Neuronal stem cell (in vitro differentiated cells): ENCODE results near the gene COMMD1.
A peak's percentile ranks its signal among the peaks of the same experiment; 100 is the strongest.
"Not testable (repeated sequence)": the region's sequence is repeated elsewhere in the genome, so short reads cannot be mapped to it uniquely, and the experiment has no call there.

Experiments used
- DNase-seq: peaks from one replicate; pipeline ENCODE4 v3.0.0-alpha.2; 2013; ENCODE audit warnings: low spot score
- H2AFZ ChIP-seq: one replicate; pipeline ENCODE4 v1.6.1; 2013; ENCODE audit warnings: mild to moderate bottlenecking, low read length, inconsistent platforms
- H2AK5ac ChIP-seq: 2 replicates; pipeline ENCODE4 v1.6.1; 2013; ENCODE audit warnings: low read depth, mild to moderate bottlenecking, inconsistent platforms, low read length, moderate library complexity, mixed read lengths
- H2BK120ac ChIP-seq: 2 replicates; pipeline ENCODE4 v1.6.1; 2013; ENCODE audit warnings: low read depth, mild to moderate bottlenecking, inconsistent platforms, low read length, moderate library complexity, mixed read lengths
- H2BK12ac ChIP-seq: one replicate; pipeline ENCODE4 v1.6.1; 2013; ENCODE audit warnings: low read length, inconsistent platforms
- H2BK15ac ChIP-seq: 2 replicates; pipeline ENCODE4 v1.6.1; 2013; ENCODE audit warnings: mild to moderate bottlenecking, low read length, inconsistent platforms, mixed read lengths
- H2BK5ac ChIP-seq: one replicate; pipeline ENCODE4 v1.6.1; 2013; ENCODE audit warnings: inconsistent platforms, mild to moderate bottlenecking, low read length, moderate library complexity
- H3K14ac ChIP-seq: one replicate; pipeline ENCODE4 v1.6.1; 2013; ENCODE audit warnings: low read length, inconsistent platforms
- H3K18ac ChIP-seq: 2 replicates; pipeline ENCODE4 v1.6.1; 2013; ENCODE audit warnings: low read length, inconsistent platforms
- H3K23ac ChIP-seq: 2 replicates; pipeline ENCODE4 v1.6.1; 2013; ENCODE audit warnings: low read depth, mild to moderate bottlenecking, mixed read lengths, low read length, inconsistent platforms; ENCODE audit not compliant: poor library complexity
- H3K27ac ChIP-seq: replicated peaks from 3 replicates; pipeline ENCODE4 v1.5.1; 2013; ENCODE audit warnings: low read length, inconsistent platforms
- H3K27me3 ChIP-seq, 3 experiments: 2 replicates each; pipeline ENCODE4 v1.6.1; 2013; ENCODE audit warnings: low read length in 3 of 3, mild to moderate bottlenecking in 2 of 3, inconsistent platforms in 1 of 3, low read depth in 1 of 3, mixed read lengths in 1 of 3, moderate library complexity in 1 of 3; ENCODE audit not compliant: control insufficient read depth in 3 of 3, insufficient read depth in 3 of 3
- H3K36me3 ChIP-seq, 2 donors: replicated peaks in 1 of 2; 2 replicates each; pipeline ENCODE4 v1.6.1; 2013; ENCODE audit warnings: low read length in 2 of 2; ENCODE audit not compliant: control insufficient read depth in 2 of 2, insufficient read depth in 2 of 2
- H3K4ac ChIP-seq: 2 replicates; pipeline ENCODE4 v1.6.1; 2013; ENCODE audit warnings: inconsistent platforms, mild to moderate bottlenecking, low read length, moderate library complexity
- H3K4me1 ChIP-seq, 2 donors: 1 replicate in 1 of 2; 2 replicates in 1 of 2; pipeline ENCODE4 v1.6.1; 2013; ENCODE audit warnings: low read length in 2 of 2, low read depth in 1 of 2; ENCODE audit not compliant: control insufficient read depth in 2 of 2, insufficient read depth in 1 of 2
- H3K4me2 ChIP-seq: one replicate; pipeline ENCODE4 v1.6.1; 2013; ENCODE audit warnings: mild to moderate bottlenecking, low read length, inconsistent platforms; ENCODE audit not compliant: insufficient read depth, poor library complexity, severe bottlenecking
- H3K4me3 ChIP-seq, 2 donors: 2 replicates each; pipeline ENCODE4 v1.5.1; 2013; ENCODE audit warnings: low read length in 2 of 2, mild to moderate bottlenecking in 2 of 2, inconsistent platforms in 1 of 2, moderate library complexity in 1 of 2
- H3K79me1 ChIP-seq: one replicate; pipeline ENCODE4 v1.6.1; 2013; ENCODE audit warnings: low read depth, mild to moderate bottlenecking, inconsistent platforms, low read length, moderate library complexity
- H3K9ac ChIP-seq: one replicate; pipeline ENCODE4 v1.6.1; 2013; ENCODE audit warnings: mild to moderate bottlenecking, low read depth, low read length, inconsistent platforms; ENCODE audit not compliant: poor library complexity
- H3K9me3 ChIP-seq, 2 donors: replicated peaks in 1 of 2; 2 replicates each; pipeline versions ENCODE3 to v1.6.1; 2013; ENCODE audit warnings: low read length in 2 of 2, mild to moderate bottlenecking in 2 of 2, inconsistent platforms in 1 of 2, low read depth in 1 of 2, mixed read lengths in 1 of 2, moderate library complexity in 1 of 2; ENCODE audit not compliant: control insufficient read depth in 2 of 2, insufficient read depth in 1 of 2
- H4K8ac ChIP-seq: one replicate; pipeline ENCODE4 v1.6.1; 2013; ENCODE audit warnings: low read depth, mild to moderate bottlenecking, inconsistent platforms, low read length, moderate library complexity
- H4K91ac ChIP-seq: one replicate; pipeline ENCODE4 v1.6.1; 2013; ENCODE audit warnings: low read length, low read depth, mild to moderate bottlenecking, inconsistent platforms; ENCODE audit not compliant: poor library complexity
- WGBS, 2 donors: extraction: QIAGEN DNeasy Blood & Tissue Kit; methylation state at CpG; one replicate each; pipeline ENCODE4 v1.1.7; 2013; ENCODE audit warnings: missing lambda C conversion rate in 2 of 2, mixed read lengths in 1 of 2; ENCODE audit not compliant: insufficient read length in 2 of 2, insufficient replicate concordance in 1 of 2; ENCODE audit errors: extremely low coverage in 2 of 2; 5-methylcytosine and 5-hydroxymethylcytosine counted together

The COMMD1 gene

GRCh38 chr2:62040926-62041325, 135.5 kb downstream of the COMMD1 start:
- WGBS, 2 donors: no CpG with 5 or more reads among the region's 3 CpGs
- no peak overlapping the region for H2AFZ ChIP-seq
- H4K8ac ChIP-seq: no peak overlapping the region
- H3K4me1 ChIP-seq: no peaks in the 10 kb centered on the region
- H3K18ac ChIP-seq: no peak overlapping the region
- peaks cover 0 to 3% (median 0%) of the 10 kb centered on the region in 3 experiments for H3K27me3 ChIP-seq
- H2BK12ac ChIP-seq: no peak overlapping the region
- H3K14ac ChIP-seq: no peak overlapping the region
- no peak overlapping the region for H2AK5ac ChIP-seq
- no peak overlapping the region for H2BK120ac ChIP-seq
- DNase-seq: no peak
- no peak overlapping the region for H3K4me2 ChIP-seq
- no peak overlapping the region for H3K23ac ChIP-seq
- no peaks in the 10 kb centered on the region for H3K79me1 ChIP-seq
- H3K9ac ChIP-seq: no peak overlapping the region
- H2BK15ac ChIP-seq: no peak overlapping the region
- H3K4ac ChIP-seq: no peak overlapping the region
- no peak overlapping the region for H3K27ac ChIP-seq
- no peak overlapping the region for H4K91ac ChIP-seq
- H3K4me3 ChIP-seq: no peak overlapping the region
- no peaks in the 10 kb centered on the region for H3K36me3 ChIP-seq
- H2BK5ac ChIP-seq: no peak overlapping the region
- peaks cover 3 to 7% of the 10 kb centered on the region in 2 donors for H3K9me3 ChIP-seq

- not testable (repeated sequence) for H3K14ac ChIP-seq, H3K4me1 ChIP-seq, H3K4me2 ChIP-seq, H3K18ac ChIP-seq, H4K91ac ChIP-seq, H2AFZ ChIP-seq, H2BK120ac ChIP-seq, H3K27ac ChIP-seq, H2BK12ac ChIP-seq, H4K8ac ChIP-seq, H2BK5ac ChIP-seq, H3K4me3 ChIP-seq, H2BK15ac ChIP-seq, H3K4ac ChIP-seq, H3K27me3 ChIP-seq, H2AK5ac ChIP-seq, DNase-seq, H3K9ac ChIP-seq, H3K9me3 ChIP-seq, H3K23ac ChIP-seq, H3K79me1 ChIP-seq, H3K36me3 ChIP-seq
- no CpG with 5 or more reads among the region's 16 CpGs for WGBS, 2 donors
These were observed 136.4 kb downstream of the COMMD1 start for GRCh38 chr2:62041701-62042385.

- no peak overlapping the region for H2BK5ac ChIP-seq
- no peak overlapping the region for H4K91ac ChIP-seq
- peaks cover 3 to 7% of the 10 kb centered on the region in 2 donors for H3K9me3 ChIP-seq
- H2AK5ac ChIP-seq: no peak overlapping the region
- no peaks in the 10 kb centered on the region for H3K79me1 ChIP-seq
- H3K4me2 ChIP-seq: no peak overlapping the region
- H3K9ac ChIP-seq: no peak overlapping the region
- no peak overlapping the region for H2BK15ac ChIP-seq
- no peak overlapping the region for H2BK12ac ChIP-seq
- no peak overlapping the region for H3K27ac ChIP-seq
- no peaks in the 10 kb centered on the region for H3K4me1 ChIP-seq
- WGBS, 2 donors: no CpG with 5 or more reads among the region's 30 CpGs
- no peaks in the 10 kb centered on the region for H3K36me3 ChIP-seq
- no peak overlapping the region for H3K4ac ChIP-seq
- no peak overlapping the region for H3K14ac ChIP-seq
- DNase-seq: no peak
- H4K8ac ChIP-seq: no peak overlapping the region
- H3K18ac ChIP-seq: peak overlapping the region; percentile 5
- H3K27me3 ChIP-seq: peaks cover 0 to 3% (median 0%) of the 10 kb centered on the region in 3 experiments
- no peak overlapping the region for H3K23ac ChIP-seq
- no peak overlapping the region for H2BK120ac ChIP-seq
- H2AFZ ChIP-seq: no peak overlapping the region
- peak overlapping the region in 1 of 2 donors; percentile 23 for H3K4me3 ChIP-seq
These were observed 136.9 kb downstream of the COMMD1 start for GRCh38 chr2:62042400-62042799.

GRCh38 chr2:62042944-62043343, 137.5 kb downstream of the COMMD1 start:
- H2AFZ ChIP-seq: no peak overlapping the region
- no peaks in the 10 kb centered on the region for H3K36me3 ChIP-seq
- no peak for DNase-seq
- no peak overlapping the region for H4K91ac ChIP-seq
- H4K8ac ChIP-seq: no peak overlapping the region
- H3K4me3 ChIP-seq: no peak overlapping the region
- H2BK12ac ChIP-seq: no peak overlapping the region
- no peak overlapping the region for H2BK15ac ChIP-seq
- H3K79me1 ChIP-seq: no peaks in the 10 kb centered on the region
- H3K9ac ChIP-seq: no peak overlapping the region
- H2AK5ac ChIP-seq: no peak overlapping the region
- no peak overlapping the region for H3K23ac ChIP-seq
- H3K4ac ChIP-seq: no peak overlapping the region
- no peaks in the 10 kb centered on the region for H3K4me1 ChIP-seq
- peaks cover 3 to 7% of the 10 kb centered on the region in 2 donors for H3K9me3 ChIP-seq
- peaks cover 0 to 3% (median 0%) of the 10 kb centered on the region in 3 experiments for H3K27me3 ChIP-seq
- no peak overlapping the region for H2BK5ac ChIP-seq
- H3K18ac ChIP-seq: no peak overlapping the region
- no CpG with 5 or more reads among the region's 2 CpGs for WGBS, 2 donors
- no peak overlapping the region for H3K4me2 ChIP-seq
- H3K27ac ChIP-seq: no peak overlapping the region
- no peak overlapping the region for H3K14ac ChIP-seq
- no peak overlapping the region for H2BK120ac ChIP-seq
